Stimulated activated CD8-positive, alpha-beta memory T cell treated with anti-CD3 and anti-CD28 coated beads, Interleukin-7, amount 100 ng/mL, for 1 hour (primary cell): ENCODE data around the gene NUP98.

ENCODE experiments used
- DNase-seq, 2 donors: peaks; one replicate each; pipeline ENCODE4 v3.0.0-alpha.2; 2020; ENCODE audit warnings: low read depth in 2 of 2

Gene NUP98

DNA sequence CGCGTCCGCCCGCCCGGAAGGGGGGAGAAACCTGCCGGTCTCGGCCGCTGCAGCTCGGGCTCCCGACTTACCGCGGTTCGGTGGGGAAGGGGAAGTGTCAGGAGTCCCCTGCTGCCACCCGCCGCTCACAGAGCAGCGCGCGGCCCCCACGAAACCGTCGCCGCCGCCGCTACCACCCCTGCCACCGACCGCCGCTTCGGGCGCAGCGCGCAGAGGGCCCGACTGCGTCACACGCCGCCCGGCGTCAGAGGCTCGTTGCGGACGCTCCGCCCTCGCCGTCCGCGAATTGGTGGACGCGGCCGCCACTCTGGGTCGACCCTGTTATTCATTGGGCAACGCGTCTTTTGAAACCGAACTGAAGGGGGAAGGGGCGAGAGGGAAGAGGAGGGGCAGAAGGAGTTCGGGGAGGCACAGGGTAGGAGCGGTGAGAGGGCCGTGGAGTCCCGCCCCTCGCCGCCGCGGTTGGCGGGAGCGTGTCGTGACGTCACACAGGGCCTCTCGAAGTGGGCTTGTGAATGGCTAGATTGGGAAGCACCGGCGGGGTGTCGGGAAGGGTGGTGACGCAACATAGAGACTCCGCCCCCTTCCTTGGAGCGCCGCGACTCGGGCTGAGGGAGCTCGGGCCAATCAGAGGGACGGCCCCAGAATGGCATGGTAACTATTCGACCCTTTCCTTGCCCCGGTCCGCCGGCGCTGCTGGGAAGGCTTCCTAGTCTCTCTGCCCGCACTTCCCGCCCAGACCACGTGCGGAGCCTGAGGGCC lies at the start of gene NUP98:
NUP98 (minus strand) TSS at position 226 of the 762 bp plus-strand sequence. CDS start 15,437 bp downstream, outside the sequence.
- DNase-seq: peak; percentile 98 to 99

DNA sequence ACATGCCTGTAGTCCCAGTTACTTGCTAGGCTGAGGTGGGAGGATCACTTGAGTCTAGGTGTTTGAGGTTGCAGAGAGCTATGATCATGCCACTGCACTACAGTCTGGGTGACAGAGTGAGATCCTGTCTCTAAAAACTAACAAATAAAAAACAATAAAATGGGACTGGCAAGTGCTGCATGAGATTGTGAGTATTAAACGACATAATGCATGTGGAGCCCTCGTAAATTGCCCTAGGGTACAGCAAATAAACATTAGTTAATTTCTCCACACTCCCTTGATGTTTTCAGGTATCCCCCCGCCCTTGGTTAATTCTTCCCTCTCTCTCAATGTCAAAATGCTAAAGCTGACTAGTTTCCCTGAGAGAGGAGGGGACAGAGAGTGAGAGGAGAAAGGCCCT lies 48.3 kb upstream of the NUP98 start:
- DNase-seq: no peak

DNA sequence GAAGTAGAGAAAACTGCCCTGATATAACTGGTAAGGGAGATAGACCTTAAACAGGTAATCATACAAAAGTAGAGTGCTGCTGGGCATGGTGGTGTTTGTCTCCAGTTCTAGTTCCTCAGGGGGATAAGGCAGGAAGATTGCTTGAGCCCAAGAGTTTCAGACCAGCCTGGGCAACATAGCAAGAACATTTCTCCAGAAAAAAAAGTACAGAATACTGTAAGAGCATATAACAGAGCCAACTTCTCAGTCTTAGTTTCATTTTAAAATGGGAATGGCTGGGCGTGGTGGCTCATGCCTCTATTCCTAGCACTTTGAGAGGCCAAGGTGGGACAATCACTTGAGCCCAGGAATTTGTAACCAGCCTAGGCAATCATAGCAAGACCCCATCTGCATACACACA lies 47.9 kb upstream of the NUP98 start:
- DNase-seq: no peak

DNA sequence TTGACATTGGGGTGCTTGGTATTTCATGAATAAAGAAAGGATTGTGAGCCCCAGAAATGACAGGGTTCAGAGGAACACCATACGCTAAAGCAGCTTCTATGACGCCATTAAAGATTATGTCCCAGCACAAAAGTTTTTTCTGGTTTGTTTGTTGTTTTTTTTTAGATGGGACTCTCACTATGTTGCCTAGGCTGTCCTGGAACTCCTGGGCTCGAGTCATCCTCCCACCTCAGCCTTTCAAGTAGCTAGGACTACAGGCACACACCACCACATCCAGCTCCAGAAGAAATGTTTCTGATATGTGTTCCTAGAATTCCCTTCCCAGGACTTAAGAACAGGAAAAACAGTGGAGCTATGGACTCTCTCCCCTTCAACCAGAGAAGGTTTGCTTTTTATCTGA lies 46.0 kb upstream of the NUP98 start:
- DNase-seq: no peak

DNA sequence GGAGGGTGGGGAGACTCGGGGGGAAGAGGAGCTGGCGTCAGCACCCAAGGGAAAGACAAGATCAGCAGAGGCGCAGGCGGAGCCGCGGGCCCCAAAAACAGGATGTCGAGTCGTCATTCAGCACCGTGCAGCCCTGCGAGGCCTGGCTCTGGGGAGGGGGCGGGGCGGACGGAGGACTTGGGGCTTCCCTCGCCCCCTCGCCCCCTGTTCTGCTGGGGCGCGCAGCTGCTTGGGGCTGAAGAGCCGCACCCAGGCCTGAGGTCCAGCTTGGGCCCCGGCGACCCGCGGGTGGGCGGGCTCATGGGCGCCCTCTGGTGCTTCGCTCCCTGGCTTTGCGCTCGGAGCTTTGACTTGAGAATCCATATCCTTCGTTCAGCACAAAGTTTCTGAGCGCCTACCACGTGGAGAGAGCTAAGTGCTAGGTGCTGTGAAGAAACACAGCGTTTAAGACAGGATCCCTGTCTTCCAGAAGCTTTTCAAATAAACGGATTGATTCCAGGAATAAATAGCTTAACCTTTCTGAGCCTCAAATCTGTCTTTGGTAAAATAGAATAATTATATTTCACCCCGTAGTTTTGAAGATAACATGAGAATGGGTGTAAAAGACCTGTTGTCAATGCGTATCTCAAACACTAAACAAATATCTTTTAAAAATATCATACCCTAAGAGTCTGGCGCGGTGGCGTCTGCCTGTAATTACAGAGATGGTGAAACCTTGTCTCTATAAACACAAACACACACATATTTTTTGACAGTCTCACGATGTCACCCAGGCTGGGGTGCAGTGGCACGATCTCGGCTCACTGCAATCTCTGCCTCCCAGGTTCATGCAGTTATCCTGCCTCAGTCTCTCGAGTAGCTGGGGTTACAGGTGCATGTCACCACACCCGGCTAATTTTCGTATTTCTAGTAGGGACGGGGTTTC lies 44.3 kb upstream of the NUP98 start:
- DNase-seq: peak; percentile 75 to 76

DNA sequence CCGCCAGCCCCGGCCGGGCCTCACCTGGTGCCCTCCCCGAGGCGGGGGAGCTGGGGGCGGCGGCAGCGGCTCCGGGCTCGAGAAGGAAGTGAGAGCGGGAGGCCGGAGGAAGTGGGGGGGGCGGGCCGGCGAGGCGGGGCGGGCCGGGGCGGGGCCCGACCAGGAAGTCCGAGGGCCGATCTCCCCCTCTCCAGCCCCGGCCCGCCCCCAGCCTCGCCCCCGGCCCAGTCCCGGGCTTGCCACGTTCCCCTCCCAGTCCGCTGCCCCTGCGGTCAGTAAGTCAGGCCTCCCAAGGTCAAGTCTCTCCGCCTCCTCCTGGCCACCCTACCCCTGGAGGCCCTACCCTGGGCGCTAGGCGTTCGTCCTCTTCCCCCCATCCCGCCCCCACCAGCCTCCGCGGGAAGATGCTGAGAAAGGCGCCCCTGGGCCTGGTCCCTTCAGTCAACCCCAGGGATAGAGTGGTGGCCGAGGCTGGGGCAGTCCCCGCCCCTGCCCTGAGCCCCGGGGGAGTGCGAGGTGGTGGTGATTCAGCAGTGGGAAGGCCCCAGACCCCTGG lies 43.6 kb upstream of the NUP98 start, which contains the start of gene RHOG:
RHOG (minus strand) TSS at position 90 of the 556 bp plus-strand sequence. CDS start 12,821 bp downstream, outside the sequence.
- peak; percentile 44 to 49 for DNase-seq

DNA sequence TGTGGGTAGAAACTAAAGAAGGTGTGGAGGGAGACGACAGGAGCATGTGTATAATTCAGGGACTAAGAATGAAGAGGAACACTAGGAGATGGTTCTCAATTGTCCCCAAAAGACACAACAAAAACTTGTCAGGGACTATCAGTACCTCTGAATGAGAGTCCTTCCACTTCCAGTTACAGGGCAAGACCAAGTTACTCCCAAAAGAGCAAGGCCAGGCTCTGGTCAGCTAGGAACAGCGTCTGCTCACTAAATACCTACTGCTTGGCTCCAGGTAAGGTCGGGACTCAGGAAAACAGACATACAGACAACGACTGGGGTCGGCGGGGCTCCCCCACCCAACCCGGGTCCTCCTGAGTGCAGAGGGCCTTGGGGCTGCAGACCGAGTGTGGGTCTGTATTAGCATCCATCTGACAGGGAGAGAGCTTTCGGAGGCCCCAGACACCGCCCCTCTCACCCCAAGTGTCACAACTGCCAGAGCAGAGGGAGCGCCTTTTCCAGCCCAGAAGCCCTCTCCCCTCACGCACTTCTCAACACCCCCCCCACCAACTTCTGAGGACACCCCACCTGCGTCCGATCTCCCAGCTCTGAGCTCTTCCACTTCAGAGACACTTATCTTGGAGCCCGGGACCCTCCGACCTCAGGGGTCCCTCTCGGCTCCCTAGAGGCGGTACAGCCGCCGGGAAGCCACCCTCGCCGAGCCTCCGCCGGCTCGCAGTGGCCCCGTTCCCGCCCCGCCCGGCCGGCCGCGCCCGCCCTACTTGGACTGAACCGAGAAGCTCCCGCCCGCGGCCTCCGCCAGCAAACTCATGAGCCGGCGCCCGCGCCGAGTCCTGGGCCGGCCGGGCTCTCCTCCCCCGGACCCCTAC lies 42.9 kb upstream of the NUP98 start:
- no peak for DNase-seq

DNA sequence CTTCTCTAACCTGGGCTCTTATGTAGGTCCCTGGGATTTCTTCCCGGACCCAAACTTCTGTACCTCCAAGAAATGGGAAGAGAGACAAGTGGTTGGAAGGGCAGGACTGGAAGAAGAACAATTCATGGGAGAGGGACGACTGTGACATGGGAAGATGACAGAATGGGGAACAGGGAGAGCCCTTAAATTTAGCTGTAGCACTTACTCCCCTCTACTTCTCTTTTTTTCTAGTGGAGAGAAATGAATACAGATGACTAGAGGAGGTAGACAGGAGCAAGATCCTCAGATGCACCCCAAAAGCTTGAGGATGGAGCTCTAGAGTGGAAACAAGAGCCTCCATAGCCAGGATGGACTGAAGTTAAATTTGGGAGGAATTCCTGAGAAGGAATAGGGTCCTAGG lies 41.1 kb upstream of the NUP98 start:
- DNase-seq: no peak

DNA sequence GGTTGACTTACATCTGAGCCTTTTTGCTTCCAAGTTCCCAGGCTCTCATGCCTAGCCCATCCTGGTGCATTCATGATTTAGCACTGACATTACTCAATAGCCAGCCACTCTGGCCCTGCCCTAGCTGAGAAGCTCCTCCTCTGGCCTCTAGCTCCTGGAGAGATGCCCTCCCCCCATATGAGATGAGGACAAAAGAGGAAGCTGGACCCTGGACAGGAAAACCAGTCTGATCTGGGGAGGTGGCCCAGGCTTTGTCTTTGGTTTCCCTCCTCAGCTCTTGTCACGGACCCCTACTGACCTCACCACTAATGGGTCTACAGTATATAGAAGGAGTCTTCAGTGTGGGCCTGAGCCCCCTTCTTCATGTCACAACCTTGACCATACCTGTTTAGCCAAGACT lies 40.4 kb upstream of the NUP98 start:
- no peak for DNase-seq

DNA sequence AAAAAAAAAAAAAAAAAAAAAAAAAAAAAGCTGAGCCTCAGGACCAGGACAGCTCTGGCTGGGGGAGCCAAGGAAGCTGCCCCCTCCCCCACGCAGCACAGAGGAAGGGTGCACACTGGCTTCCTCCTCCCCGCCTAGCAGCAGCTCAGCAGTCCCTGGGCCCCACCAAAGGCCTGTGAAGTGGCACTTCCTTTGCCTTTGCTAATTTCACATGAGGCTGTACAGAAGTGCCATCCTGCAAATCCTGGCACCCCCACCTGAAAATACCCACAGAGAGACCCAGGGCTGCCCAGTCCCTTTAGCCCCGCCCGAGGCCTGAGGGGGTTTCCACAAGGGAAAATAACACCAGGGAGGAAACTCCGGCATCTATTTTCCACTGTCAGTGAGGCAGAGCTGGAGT lies 39.5 kb upstream of the NUP98 start:
- DNase-seq: no peak

DNA sequence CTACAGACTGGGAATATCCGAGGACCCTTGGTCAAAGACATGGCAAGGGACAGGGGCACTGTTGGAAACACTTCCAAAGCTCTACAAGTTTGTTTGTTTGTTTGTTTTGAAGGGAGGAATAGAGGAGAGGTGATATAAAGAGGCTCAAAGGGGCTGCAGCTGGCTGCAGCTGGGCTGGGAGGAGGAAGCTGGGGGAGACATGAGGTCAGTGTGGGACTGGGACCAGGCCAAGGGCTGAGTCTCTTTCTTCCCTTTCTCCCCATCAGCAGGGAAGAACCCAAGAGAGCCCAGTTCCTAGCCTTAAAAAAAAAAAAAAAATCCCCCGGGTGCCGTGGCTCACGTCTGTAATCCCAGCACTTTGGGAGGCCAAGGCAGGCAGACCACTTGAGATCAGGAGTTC lies 38.4 kb upstream of the NUP98 start:
- DNase-seq: no peak

DNA sequence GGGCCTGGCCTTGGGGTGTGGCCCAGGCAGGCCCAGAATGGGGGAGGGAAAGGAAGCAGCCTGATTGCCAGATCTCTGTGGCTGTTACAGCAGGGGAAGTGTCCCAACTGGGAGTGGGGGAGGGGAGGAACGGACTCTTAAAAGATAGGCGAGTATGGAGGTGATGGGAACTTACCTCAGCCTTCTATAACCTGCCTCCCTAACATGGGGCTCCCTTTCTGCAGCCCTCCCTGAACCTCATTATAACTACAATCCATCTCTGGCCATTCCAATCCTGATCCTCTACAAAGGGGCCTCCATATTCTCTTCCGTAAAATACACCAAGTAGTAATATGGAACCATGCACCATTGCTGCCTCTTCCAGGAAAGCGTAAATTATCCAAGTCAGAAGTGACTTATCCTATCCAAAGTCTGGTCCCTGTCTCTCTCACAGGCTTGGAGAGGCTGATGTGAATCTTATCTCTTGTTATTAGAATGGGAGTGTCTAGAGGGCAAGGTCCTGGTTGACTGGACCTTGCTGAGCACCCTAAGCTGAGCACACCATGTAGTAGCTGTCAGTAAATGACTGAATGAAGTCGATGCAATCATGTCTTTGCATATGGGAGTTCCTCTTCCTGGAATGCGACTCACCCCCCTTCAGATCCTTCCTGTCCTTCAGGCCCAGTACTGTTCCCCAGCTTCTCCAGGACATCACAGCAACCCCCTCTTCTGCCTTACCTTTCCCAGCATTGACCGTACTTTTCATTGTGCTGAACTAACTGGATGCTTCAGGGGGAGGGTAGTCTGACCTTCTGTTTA lies 37.5 kb upstream of the NUP98 start:
- no peak for DNase-seq

DNA sequence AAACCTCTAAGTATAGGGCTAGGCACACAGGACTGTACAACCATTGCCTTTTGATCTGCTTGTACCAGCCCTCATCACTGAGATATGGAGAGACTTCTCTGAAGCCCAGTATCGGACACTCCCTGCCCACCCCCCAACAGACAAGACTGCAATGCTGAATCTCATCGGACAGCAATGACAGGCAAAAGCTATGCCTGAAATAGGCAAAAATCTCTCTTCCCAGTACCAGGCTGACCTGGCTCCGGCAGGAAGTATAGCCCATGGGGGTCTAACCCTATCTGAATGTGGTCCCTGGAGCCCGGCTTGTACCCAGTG lies 37.0 kb upstream of the NUP98 start:
- DNase-seq: no peak

DNA sequence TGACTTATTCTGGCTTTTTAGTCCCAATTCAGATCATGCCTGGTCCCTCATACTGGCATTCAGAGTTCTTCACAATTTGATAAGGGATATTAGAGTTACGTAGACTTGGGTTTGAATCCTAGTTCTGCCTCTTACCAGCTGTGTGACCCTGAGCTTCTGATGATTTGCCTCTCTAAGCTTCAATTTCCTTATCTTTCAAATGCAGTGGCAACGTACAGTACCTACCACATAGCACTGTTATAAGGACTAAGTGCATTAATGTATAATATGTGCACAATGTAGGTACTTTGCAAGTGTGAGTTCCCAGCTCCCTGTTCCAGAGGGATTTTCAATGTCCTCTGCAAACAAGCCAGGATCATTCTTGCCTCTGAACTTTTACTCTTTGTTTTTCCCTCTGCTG lies 36.1 kb upstream of the NUP98 start:
- no peak for DNase-seq

DNA sequence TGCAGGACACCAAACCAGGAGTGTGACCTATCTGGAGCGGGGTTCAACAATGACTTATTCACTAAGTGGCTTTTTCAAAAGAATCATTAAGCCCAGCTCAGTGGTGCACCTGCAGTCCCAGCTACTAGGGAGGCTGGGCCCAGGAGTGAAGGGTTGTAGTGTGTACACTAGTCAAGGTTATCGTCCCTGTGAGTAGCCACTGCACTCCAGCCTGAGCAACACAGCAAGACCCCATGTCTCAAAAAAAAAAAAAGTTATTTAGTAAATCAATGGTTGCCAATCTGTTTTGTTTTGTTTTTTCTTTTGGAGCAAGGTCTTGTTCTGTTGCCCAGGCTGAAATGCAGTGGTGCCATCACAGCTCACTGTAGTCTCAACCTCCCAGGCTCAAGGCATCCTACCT lies 35.5 kb upstream of the NUP98 start:
- DNase-seq: no peak

DNA sequence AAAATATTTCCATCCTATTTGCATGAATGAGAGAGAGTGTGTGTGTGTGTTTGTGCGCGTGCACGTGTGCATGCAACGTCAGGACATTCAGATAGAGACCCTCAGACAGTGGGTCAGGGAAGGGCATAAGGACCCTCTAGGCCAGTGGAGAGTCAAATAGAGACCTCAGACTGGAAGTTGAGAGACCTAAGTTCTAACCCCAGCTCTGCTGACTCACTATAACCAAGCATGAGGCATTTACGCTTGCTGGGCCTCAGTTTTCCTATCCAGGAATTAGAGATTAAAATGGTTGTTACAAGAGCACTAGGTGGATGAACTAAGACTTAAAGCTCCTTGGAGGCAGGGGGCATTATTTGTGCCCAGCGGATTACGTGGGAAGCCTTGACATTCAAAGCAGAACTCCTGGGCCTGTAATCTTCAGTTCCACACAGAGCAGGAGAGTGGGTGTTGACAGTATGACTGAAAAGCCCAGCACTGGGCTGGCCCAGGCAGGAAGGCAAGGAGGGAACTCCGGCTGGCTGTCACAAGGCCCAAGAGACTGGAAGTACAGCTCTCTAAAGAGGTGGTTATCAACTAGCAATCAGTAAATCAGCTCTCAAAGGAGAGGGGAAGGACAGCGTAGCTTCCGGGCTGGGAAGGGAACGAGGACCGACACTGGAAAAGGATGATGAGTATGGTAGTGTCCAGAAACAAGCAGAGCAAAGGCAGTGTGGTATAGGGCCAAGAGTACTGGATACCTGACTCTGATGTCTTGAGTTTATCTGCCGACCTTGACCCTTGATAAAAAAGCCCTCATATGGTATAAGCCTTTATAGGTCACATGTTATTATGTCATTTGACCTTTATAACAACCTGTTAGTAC lies 34.3 kb upstream of the NUP98 start:
- DNase-seq: no peak

DNA sequence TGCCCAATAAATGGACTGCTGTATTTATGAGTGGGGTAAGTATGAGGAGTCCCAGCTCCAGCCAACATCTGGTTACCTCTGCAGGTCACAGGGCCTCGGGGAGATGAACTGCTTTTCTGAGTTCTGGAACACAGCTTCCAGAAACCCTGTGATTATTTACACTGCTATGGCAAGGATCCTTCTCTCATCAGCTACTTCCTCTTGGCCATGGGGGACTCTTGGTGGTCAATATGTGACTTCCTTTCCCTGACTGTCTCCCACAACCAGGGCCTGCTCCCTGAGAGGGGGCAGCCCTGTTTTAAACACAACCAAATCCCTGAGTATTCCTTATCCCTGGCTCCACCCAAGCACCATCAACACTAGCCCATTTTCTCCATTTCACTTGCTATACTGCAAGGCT lies 33.4 kb upstream of the NUP98 start:
- no peak for DNase-seq

DNA sequence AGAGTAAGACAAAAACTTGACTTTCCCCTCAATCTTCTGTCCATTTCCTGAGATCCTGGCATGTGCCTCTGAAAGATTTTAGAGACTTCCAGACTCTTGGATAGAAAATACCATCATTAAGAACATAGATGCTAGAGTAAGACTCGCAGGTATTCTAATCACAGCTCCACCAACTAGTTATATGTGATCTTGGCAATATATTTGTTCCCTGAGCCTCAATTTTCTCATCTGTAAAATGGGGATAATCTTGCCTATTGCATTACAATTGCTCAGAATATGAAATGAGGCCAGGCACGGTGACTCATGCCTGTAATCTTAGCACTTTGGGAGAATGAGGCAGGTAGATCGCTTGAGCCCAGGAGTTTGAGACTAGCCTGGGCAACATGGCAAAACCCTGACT lies 32.7 kb upstream of the NUP98 start:
- no peak for DNase-seq

DNA sequence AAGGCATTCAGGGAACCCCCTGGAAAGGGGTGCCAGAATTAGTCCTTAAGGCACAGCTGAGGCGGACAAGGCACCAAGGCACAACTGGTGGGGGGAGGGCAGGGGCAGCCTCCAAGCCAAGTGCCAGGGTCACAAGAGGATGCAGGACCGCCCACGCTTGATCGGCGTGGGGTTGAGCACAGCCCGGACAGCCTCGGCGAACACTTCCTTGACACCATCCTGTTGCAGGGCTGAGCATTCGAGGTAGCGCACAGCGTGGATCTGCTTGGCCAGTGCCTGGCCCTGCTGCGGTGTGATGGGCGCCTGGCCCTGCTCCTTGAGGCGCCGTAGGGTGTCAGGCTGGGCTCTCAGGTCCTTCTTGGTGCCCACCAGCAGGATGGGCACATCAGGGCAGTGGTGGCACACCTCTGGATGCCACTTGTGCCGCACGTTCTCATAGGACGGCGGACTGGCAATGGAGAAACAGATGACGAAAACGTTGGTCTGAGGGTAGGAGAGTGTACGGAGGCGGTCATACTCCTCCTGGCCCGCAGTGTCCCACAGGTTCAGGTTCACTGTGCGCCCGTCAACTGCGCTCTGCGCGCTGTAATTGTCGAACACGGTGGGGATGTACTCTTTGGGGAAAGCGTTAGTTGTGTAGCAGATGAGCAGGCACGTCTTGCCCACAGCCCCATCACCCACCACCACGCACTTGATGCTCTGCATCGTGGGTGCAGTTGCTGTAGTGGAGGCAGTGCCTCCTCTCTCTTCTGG lies 30.3 kb upstream of the NUP98 start:
- no peak for DNase-seq
